Right atrium auricular region (tissue), 2 donors: ENCODE results near the gene NLN. TPM values are rescaled to one million over a fixed set of nuclear protein-coding genes. Genes with fewer than 3 reads are reported as not detected.

Source experiments
- DNase-seq: peaks from one replicate; pipeline ENCODE4 v3.0.0-alpha.2; 2019; ENCODE audit warnings: low spot score
- H3K27ac ChIP-seq, 2 donors: fragments of 200-600 bp; sonication (generic); 1 replicate in 1 of 2; 2 replicates in 1 of 2; pipeline ENCODE4 v1.5.1; 2016 to 2019
- H3K27me3 ChIP-seq, 2 donors: fragments of 200-600 bp; sonication (generic); one replicate each; pipeline versions ENCODE4 v1.5.1 to v1.6.0; 2017 to 2019
- H3K36me3 ChIP-seq: fragments of 200-600 bp; sonication (generic); one replicate; pipeline ENCODE4 v1.5.1; 2016
- H3K4me1 ChIP-seq, 2 donors: fragments of 200-600 bp; sonication (generic); one replicate each; pipeline versions ENCODE4 v1.5.1 to v1.6.0; 2017 to 2019
- H3K4me3 ChIP-seq, 2 donors: fragments of 200-600 bp; sonication (generic); 1 replicate in 1 of 2; 2 replicates in 1 of 2; pipeline ENCODE4 v1.5.1; 2017 to 2019; ENCODE audit warnings: mild to moderate bottlenecking in 1 of 2, moderate library complexity in 1 of 2
- H3K9me3 ChIP-seq, 2 donors: fragments of 200-600 bp; sonication (generic); one replicate each; pipeline ENCODE4 v1.5.1; 2019
- CTCF ChIP-seq, 2 donors: fragments of 200-600 bp; sonication (generic); IDR thresholded peaks; one replicate each; pipeline ENCODE4 v1.5.1; 2019; ENCODE audit warnings: antibody characterized with exemption in 2 of 2
- total RNA-seq, 2 donors: library from RNA; depleted of rRNA; stranded (reverse); fragments of >200 nt; gene quantifications; one replicate each; pipeline ENCODE4 v1.1.0, GENCODE V29; 2016

The NLN gene
- total RNA-seq, 2 donors from 2014 or later = 5.9 to 7.2 TPM

DNA sequence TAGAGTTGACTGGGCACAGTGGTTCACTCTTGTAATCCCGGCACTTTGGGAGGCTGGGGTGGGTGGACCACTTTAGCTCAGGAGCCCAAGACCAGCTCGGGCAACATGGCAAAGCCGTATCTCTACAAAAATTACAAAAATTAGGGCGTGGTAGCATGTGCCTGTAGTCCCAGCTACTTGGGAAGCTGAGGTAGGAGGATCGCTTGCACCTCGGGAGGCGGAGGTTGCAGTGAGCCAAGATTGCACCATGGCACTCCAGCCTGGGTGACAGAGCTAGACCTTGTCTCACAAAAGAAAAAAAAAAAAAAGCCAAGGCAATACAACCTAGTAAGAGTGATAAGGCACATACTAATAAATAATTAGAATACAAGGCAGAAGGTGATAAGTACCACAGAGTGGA, 15.8 kb downstream of the NLN start:
- H3K4me1 ChIP-seq = no peaks in the 10 kb centered on the region
- H3K27ac ChIP-seq = no peak overlapping the region
- no peaks in the 10 kb centered on the region for H3K9me3 ChIP-seq
- H3K4me3 ChIP-seq = no peak overlapping the region
- no peak for TF ChIP-seq CTCF (IDR thresholded peaks at IDR 0.05)
- no peaks in the 10 kb centered on the region for H3K36me3 ChIP-seq
- DNase-seq = no peak
- no peaks in the 10 kb centered on the region for H3K27me3 ChIP-seq

- H3K36me3 ChIP-seq = no peaks in the 10 kb centered on the region
- H3K4me3 ChIP-seq = no peak overlapping the region
- DNase-seq = no peak
- no peak for TF ChIP-seq CTCF (IDR thresholded peaks at IDR 0.05)
- no peaks in the 10 kb centered on the region for H3K4me1 ChIP-seq
- H3K9me3 ChIP-seq = no peaks in the 10 kb centered on the region
- no peaks in the 10 kb centered on the region for H3K27me3 ChIP-seq
- H3K27ac ChIP-seq = no peak overlapping the region
Measured at GRCh38 chr5:65738305-65738704, 16.3 kb downstream of the NLN start.

DNA sequence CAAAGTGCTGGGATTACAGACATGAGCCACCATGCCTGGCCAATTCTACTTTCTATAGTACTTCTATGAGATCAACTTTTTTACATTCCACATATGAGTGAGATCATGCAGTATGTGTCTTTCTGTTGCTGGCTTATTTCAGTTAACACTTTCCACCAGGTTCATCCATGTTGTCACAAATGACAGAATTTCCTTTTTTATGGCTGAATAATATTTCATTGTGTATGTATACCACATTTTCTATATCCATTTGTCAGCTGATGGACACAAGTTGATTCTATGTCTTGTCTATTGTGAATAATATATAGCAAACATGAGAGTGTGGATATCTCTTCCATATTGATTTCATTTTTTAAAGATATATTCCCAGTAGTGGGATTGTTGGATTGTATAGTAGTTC, 17.2 kb downstream of the NLN start:
- no peaks in the 10 kb centered on the region for H3K27me3 ChIP-seq
- no peaks in the 10 kb centered on the region for H3K4me1 ChIP-seq
- H3K27ac ChIP-seq = no peak overlapping the region
- no peak for DNase-seq
- no peaks in the 10 kb centered on the region for H3K9me3 ChIP-seq
- no peak for TF ChIP-seq CTCF (IDR thresholded peaks at IDR 0.05)
- no peaks in the 10 kb centered on the region for H3K36me3 ChIP-seq
- no peak overlapping the region for H3K4me3 ChIP-seq

DNA sequence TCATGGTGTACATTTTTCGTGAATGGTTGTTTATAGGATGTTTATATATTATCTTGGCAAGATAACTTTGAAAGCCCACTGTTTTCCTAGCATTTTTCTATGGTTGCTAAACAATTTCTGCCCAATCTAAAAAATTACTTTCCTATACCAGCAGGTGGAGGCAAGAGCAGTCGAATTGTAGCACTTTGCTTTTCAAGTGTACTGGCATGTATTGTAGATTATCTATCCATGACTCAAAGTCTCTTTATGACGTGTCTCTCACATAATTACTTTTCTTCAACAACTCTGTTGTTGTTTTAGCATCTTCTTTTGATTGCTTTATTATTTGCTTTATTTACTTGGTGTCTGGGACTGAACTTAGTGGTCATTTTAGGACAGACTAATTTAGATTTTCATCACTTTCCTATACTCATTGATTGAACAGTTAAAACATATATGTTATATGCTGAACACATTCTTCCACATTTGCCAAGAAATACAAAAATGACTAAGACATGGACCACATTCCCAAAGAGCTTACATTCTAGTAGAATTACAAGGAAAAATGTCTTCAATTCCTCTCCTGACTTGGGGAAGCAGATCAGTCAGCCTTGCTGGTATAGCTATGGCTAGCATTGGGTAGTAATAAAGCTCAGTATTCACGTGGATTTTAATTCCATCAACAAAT, 20.7 kb downstream of the NLN start:
- Histone ChIP-seq H3K4me3 (no peak overlapping the region), H3K4me1 (no peaks in the 10 kb centered on the region), H3K9me3 (no peaks in the 10 kb centered on the region), H3K27ac (no peak overlapping the region), H3K36me3 (no peaks in the 10 kb centered on the region), H3K27me3 (no peaks in the 10 kb centered on the region)
- no peak for DNase-seq
- peak; percentile 34 to 67 for TF ChIP-seq CTCF (IDR thresholded peaks at IDR 0.05)

- Histone ChIP-seq H3K4me1 (no peaks in the 10 kb centered on the region), H3K27me3 (no peaks in the 10 kb centered on the region), H3K36me3 (no peaks in the 10 kb centered on the region), H3K4me3 (no peak overlapping the region), H3K27ac (no peak overlapping the region), H3K9me3 (no peaks in the 10 kb centered on the region)
- no peak for TF ChIP-seq CTCF (IDR thresholded peaks at IDR 0.05)
- no peak for DNase-seq
Measured at GRCh38 chr5:65749221-65749844, 27.3 kb downstream of the NLN start.

DNA sequence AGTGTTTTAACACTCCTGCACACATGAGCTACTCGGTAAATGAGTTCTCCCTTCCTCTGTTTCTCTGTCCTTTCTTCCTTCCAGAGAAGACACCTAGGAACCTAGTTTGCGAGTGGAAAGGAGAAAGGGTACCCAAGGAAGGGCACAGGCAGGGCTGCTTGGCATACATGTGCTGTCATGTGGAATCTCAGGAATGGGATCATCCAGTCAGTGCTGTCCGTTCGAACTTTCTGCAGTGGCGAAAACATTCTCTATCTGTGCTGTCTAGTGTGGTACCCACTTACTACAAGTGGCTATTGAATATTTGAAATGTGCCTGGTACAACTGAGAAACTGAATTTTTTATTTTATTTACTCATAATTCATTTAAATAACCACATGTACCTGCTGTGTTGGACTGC, 28.0 kb downstream of the NLN start:
- no peak for TF ChIP-seq CTCF (IDR thresholded peaks at IDR 0.05)
- Histone ChIP-seq H3K36me3 (no peaks in the 10 kb centered on the region), H3K4me3 (no peak overlapping the region), H3K27ac (no peak overlapping the region), H3K9me3 (no peaks in the 10 kb centered on the region), H3K27me3 (no peaks in the 10 kb centered on the region), H3K4me1 (no peaks in the 10 kb centered on the region)
- DNase-seq = no peak
